Measurements from ENCODE around the gene VEPH1. TPM values are rescaled to one million over a fixed set of nuclear protein-coding genes. Genes with fewer than 3 reads are reported as not detected.

The VEPH1 gene
- polyA plus RNA-seq, 1 experiment: 17.9 TPM

DNA sequence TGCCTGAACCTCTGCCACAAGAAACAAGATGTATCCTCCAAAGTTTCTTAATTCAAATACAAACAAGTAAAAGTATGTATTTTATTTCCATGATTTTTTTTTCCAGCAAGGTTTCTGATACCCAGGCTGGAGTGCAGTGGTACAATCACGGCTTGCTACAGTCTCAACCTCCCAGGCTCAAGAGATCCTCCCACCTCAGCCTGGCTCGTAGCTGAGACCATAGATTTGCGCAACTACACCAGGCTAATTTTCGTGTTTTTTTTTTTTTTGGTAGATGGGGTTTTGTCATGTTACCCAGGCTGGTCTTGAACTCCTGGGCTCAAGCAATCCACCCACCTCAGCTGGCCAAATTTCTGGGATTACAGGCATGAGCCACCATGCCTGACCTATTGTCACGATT, 12.2 kb upstream of the VEPH1 start:
- ChIA-PET POLR2A (no interaction called here), CTCF (interaction anchor here (0.9 to 1.1 kb wide), 2 partner anchors 17 to 91 kb away, joined by 3 read pairs; no protein-coding TSS in a partner anchor)
- Histone ChIP-seq H3K36me3 (ENCODE audit: control insufficient read depth, insufficient read depth, low read length) (no peaks in the 10 kb centered on the region), H3K27me3 (ENCODE audit: control insufficient read depth, insufficient read depth, low read length) (no peaks in the 10 kb centered on the region), H3K4me3 (ENCODE audit: low read depth, low read length) (no peak overlapping the region)
- no peak for DNase-seq (ENCODE audit: low read depth)
- TF ChIP-seq, protein P1, sequence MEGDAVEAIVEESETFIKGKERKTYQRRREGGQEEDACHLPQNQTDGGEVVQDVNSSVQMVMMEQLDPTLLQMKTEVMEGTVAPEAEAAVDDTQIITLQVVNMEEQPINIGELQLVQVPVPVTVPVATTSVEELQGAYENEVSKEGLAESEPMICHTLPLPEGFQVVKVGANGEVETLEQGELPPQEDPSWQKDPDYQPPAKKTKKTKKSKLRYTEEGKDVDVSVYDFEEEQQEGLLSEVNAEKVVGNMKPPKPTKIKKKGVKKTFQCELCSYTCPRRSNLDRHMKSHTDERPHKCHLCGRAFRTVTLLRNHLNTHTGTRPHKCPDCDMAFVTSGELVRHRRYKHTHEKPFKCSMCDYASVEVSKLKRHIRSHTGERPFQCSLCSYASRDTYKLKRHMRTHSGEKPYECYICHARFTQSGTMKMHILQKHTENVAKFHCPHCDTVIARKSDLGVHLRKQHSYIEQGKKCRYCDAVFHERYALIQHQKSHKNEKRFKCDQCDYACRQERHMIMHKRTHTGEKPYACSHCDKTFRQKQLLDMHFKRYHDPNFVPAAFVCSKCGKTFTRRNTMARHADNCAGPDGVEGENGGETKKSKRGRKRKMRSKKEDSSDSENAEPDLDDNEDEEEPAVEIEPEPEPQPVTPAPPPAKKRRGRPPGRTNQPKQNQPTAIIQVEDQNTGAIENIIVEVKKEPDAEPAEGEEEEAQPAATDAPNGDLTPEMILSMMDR (IDR thresholded peaks at IDR 0.05; ENCODE audit: insufficient read depth, low read depth, low read length): no peak

DNA sequence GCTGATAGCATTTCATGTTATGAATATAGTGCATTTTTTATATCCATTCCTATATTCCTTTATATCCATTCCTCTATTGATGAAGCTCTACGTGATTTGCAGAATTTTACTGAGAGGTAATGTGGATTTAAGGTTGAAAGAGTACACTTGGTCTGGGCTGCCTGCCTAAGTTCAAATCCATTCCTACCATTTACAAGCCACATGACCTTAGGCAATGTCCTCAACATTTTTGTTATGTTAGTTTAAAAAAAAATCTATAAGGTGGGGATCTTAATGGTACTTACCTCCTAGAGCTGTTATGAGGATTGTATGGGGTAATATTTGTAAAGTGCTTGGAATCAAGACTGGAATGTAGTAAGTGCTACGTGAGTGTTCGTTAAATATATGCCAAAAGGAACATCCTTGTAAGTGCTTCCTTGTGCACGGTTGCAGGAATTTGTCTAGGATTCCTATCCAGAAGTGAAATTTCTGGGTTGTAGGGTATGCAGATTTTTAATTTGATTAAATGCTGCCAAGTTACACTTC, 11.2 kb upstream of the VEPH1 start:
- H3K36me3 ChIP-seq (ENCODE audit: control insufficient read depth, insufficient read depth, low read length): no peaks in the 10 kb centered on the region
- no peaks in the 10 kb centered on the region for H3K27me3 ChIP-seq (ENCODE audit: control insufficient read depth, insufficient read depth, low read length)
- H3K4me3 ChIP-seq (ENCODE audit: low read depth, low read length): no peak overlapping the region
- ChIA-PET POLR2A (interaction anchor here (0.7 kb wide), 1 partner anchor 224 kb away, joined by 3 read pairs; no protein-coding TSS in a partner anchor), CTCF (interaction anchor here (0.8 kb wide), 1 partner anchor 8 kb away, joined by 4 read pairs; no protein-coding TSS in a partner anchor)
- TF ChIP-seq, protein P1 (IDR thresholded peaks at IDR 0.05; ENCODE audit: insufficient read depth, low read depth, low read length): no peak
- no peak for DNase-seq (ENCODE audit: low read depth)

DNA sequence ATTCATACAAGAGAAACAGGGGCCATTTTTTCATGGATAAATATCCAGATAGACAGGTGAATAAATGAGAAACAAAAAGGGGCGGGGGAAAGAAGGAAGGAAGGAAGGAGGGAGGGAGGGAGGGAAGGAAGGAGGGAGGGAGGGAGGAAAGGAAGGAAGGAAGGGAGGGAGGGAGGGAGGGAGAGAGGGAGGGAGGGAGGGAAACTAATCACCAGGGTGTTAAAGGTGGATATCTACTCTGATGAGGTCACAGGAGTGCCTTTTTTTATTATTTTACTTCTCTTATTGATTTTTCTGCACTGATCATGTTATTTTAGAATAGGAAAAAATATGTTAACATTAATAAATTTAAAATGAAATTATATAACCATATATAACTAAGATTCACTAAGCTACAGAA, 10.4 kb upstream of the VEPH1 start:
- DNase-seq (ENCODE audit: low read depth): no peak
- ChIA-PET POLR2A (interaction anchor here (0.7 kb wide), 1 partner anchor 225 kb away, joined by 3 read pairs; no protein-coding TSS in a partner anchor), CTCF (interaction anchor here (0.8 kb wide), 1 partner anchor 9 kb away, joined by 4 read pairs; no protein-coding TSS in a partner anchor)

DNA sequence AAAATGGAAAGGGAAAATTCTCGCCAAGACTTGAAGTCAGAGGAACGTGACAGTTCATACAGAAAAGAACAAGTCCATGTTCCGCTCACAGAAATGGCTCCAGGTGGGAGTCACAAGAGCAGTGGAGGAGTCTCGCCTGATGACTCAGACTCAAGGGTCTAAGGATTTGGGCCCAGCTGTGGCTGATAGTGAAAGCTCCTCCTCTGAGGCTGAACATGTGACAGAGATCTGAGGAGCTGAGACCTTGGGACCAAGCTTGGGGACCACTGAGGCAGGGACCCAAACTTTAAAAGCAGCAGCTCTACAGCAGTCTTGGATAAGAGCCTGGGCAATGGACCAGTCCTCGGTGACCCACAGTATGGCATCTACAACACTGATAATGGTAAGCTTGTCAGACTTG, 9.3 kb upstream of the VEPH1 start:
- CTCF ChIA-PET: interaction anchor here (1.0 kb wide), 1 partner anchor 12 kb away, joined by 3 read pairs; no protein-coding TSS in a partner anchor
- POLR2A ChIA-PET: no interaction called here
- Histone ChIP-seq H3K27me3 (ENCODE audit: control insufficient read depth, insufficient read depth, low read length) (no peaks in the 10 kb centered on the region), H3K4me3 (ENCODE audit: low read depth, low read length) (no peak overlapping the region), H3K36me3 (ENCODE audit: control insufficient read depth, insufficient read depth, low read length) (no peaks in the 10 kb centered on the region)
- DNase-seq (ENCODE audit: low read depth): no peak
- TF ChIP-seq, protein P1 (IDR thresholded peaks at IDR 0.05; ENCODE audit: insufficient read depth, low read depth, low read length): no peak

More for the DNA sequence above, 10.4 kb upstream of the VEPH1 start:
- Histone ChIP-seq H3K4me3 (ENCODE audit: low read depth, low read length) (no peak overlapping the region), H3K36me3 (ENCODE audit: control insufficient read depth, insufficient read depth, low read length) (no peaks in the 10 kb centered on the region), H3K27me3 (ENCODE audit: control insufficient read depth, insufficient read depth, low read length) (no peaks in the 10 kb centered on the region)
- TF ChIP-seq, protein P1 (IDR thresholded peaks at IDR 0.05; ENCODE audit: insufficient read depth, low read depth, low read length): no peak

DNA sequence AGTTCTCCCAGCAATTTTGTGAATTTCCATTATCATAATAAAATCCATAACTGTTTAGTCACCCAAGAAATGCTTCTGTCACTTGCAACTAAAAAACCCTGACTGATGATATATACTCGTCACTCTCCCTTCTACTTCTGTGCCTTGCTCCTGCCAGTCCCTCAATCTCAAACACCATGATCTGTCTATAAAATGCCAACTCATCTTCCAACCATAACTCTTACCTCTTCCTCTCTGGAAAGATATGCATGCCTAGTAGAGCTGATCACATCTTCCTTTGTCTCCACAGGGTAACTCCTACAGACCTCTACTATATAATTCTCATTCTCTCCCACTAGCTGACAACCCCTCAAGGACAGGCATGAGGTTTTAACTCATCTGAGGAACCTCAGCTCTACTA, 5.2 kb upstream of the VEPH1 start:
- TF ChIP-seq, protein P1 (IDR thresholded peaks at IDR 0.05; ENCODE audit: insufficient read depth, low read depth, low read length): no peak
- H3K36me3 ChIP-seq (ENCODE audit: control insufficient read depth, insufficient read depth, low read length): no peaks in the 10 kb centered on the region
- ChIA-PET POLR2A (no interaction called here), CTCF (interaction anchor here (0.6 to 0.7 kb wide), 2 partner anchors 65 to 136 kb away, joined by 3 to 4 read pairs; no protein-coding TSS in a partner anchor)
- no peaks in the 10 kb centered on the region for H3K27me3 ChIP-seq (ENCODE audit: control insufficient read depth, insufficient read depth, low read length)
- no peak overlapping the region for H3K4me3 ChIP-seq (ENCODE audit: low read depth, low read length)
- no peak for DNase-seq (ENCODE audit: low read depth)
